SK-N-SH (cell line): ENCODE measurements around the gene SLC26A11.

ENCODE experiments used
- CTCF ChIP-seq: fragments of 200-600 bp; sonication (generic); IDR thresholded peaks from 2 replicates; pipeline ENCODE4 v1.6.1; 2017; ENCODE audit warnings: antibody characterized with exemption, mild to moderate bottlenecking, moderate library complexity
- EP300 ChIP-seq, 2 experiments: IDR thresholded peaks; 2 replicates each; pipeline versions ENCODE4 v1.4.0 to v1.6.1; 2012; ENCODE audit warnings: borderline replicate concordance in 1 of 2, low read depth in 1 of 2, low read length in 1 of 2
- EZH2phosphoT487 ChIP-seq: fragments of 200-600 bp; sonication (generic); IDR thresholded peaks from 2 replicates; pipeline ENCODE4 v1.6.1; 2017; ENCODE audit warnings: low read depth, mixed run types, mild to moderate bottlenecking, antibody characterized with exemption, moderate library complexity, borderline replicate concordance
- FOSL2 ChIP-seq: IDR thresholded peaks from 2 replicates; pipeline ENCODE4 v1.4.0; 2012; ENCODE audit warnings: low read depth, mild to moderate bottlenecking, moderate library complexity, borderline replicate concordance
- MXI1 ChIP-seq: IDR thresholded peaks from 2 replicates; pipeline ENCODE4 v1.6.1; 2012; ENCODE audit warnings: mild to moderate bottlenecking, low read depth, low read length, improper control_type of control experiment
- NRF1 ChIP-seq: IDR thresholded peaks from 2 replicates; pipeline ENCODE4 v1.6.1; 2012; ENCODE audit warnings: low read depth, mild to moderate bottlenecking, low read length
- PBX3 ChIP-seq: IDR thresholded peaks from 2 replicates; pipeline ENCODE4; 2012
- POLR2AphosphoS5 ChIP-seq: IDR thresholded peaks from 2 replicates; pipeline ENCODE4 v1.6.1; 2012; ENCODE audit warnings: low read depth, low read length
- RFX5 ChIP-seq: IDR thresholded peaks from 2 replicates; pipeline ENCODE4 v1.6.1; 2012; ENCODE audit warnings: mild to moderate bottlenecking, improper control_type of control experiment, low read length
- SIN3A ChIP-seq: IDR thresholded peaks from 2 replicates; pipeline ENCODE4 v1.6.1; 2012; ENCODE audit warnings: low read depth, mild to moderate bottlenecking, low read length, moderate library complexity, borderline replicate concordance
- SMC3 ChIP-seq: IDR thresholded peaks from 2 replicates; pipeline ENCODE4 v1.6.1; 2012; ENCODE audit warnings: low read depth, low read length, improper control_type of control experiment
- ZBTB33 ChIP-seq: IDR thresholded peaks from 2 replicates; pipeline ENCODE4 v1.4.0; 2012; ENCODE audit warnings: low read depth, borderline replicate concordance

GRCh38 chr17:80242505-80242904 is 22.3 kb downstream of the SLC26A11 start:
- TF ChIP-seq SIN3A (no peak), CTCF (no peak), FOSL2 (no peak), RFX5 (no peak), POLR2AphosphoS5 (no peak), NRF1 (no peak), PBX3 (no peak), SMC3 (no peak), EP300 (IDR thresholded peaks at IDR 0.05; ENCODE audit: borderline replicate concordance in 1 of 2, low read depth in 1 of 2, low read length in 1 of 2) (no peak), ZBTB33 (no peak), EZH2phosphoT487 (no peak), MXI1 (no peak)
